ENCODE data around the gene DPP6. TPM values are rescaled to one million over a fixed set of nuclear protein-coding genes. Genes with fewer than 3 reads are reported as not detected.

DPP6 gene
- total RNA-seq, 1 experiment from 2014 or later = not detected

- no peak for TF ChIP-seq CTCF (conservative IDR thresholded peaks at IDR 0.05; ENCODE audit: low read depth, low read length)
- no peak for TF ChIP-seq EZH2 (IDR thresholded peaks at IDR 0.05; ENCODE audit: borderline replicate concordance, low read depth, low read length, poor library complexity, severe bottlenecking)
- H3K9me3 ChIP-seq (ENCODE audit: low read depth, low read length, poor library complexity, severe bottlenecking) = no peaks in the 10 kb centered on the region
- intact Hi-C loops (cut with micrococcal nuclease; ENCODE audit: unreplicated experiment) = no loop called here
- H3K36me3 ChIP-seq (ENCODE audit: insufficient read depth, low read length, poor library complexity, severe bottlenecking) = no peaks in the 10 kb centered on the region
- ChIA-PET CTCF (no interaction called here), POLR2A (ENCODE audit: low non-redundant PET) (no interaction called here)
- H3K27me3 ChIP-seq (replicated peaks; ENCODE audit: insufficient read depth, low read depth, low read length, poor library complexity) = peaks cover 54% of the 10 kb centered on the region
- DNase-seq (ENCODE audit: low spot score) = no peak
- no peak overlapping the region for H3K27ac ChIP-seq (ENCODE audit: low read depth, low read length, poor library complexity, severe bottlenecking)
- no peak overlapping the region for H3K4me3 ChIP-seq (ENCODE audit: low read depth, low read length, poor library complexity, severe bottlenecking)
- BruUV-seq (replicated peaks) = no TSS peak
- no peaks in the 10 kb centered on the region for H3K4me1 ChIP-seq (ENCODE audit: insufficient read depth, low read length, poor library complexity, severe bottlenecking)
Observed at GRCh38 chr7:154855366-154855765, 803.2 kb downstream of the DPP6 start.

- intact Hi-C loops (cut with micrococcal nuclease; ENCODE audit: unreplicated experiment) = no loop called here
- POLR2A ChIA-PET (ENCODE audit: low non-redundant PET) = no interaction called here
Observed at GRCh38 chr7:154856733-154857132, 804.5 kb downstream of the DPP6 start.

GRCh38 chr7:154857240-154857639 lies 805.0 kb downstream of the DPP6 start:
- intact Hi-C loops (cut with micrococcal nuclease; ENCODE audit: unreplicated experiment) = no loop called here
- DNase-seq (ENCODE audit: low spot score) = no peak
- Histone ChIP-seq H3K27ac (ENCODE audit: low read depth, low read length, poor library complexity, severe bottlenecking) (no peak overlapping the region), H3K9me3 (ENCODE audit: low read depth, low read length, poor library complexity, severe bottlenecking) (no peaks in the 10 kb centered on the region), H3K4me3 (ENCODE audit: low read depth, low read length, poor library complexity, severe bottlenecking) (no peak overlapping the region), H3K27me3 (replicated peaks; ENCODE audit: insufficient read depth, low read depth, low read length, poor library complexity) (peaks cover 67% of the 10 kb centered on the region), H3K36me3 (ENCODE audit: insufficient read depth, low read length, poor library complexity, severe bottlenecking) (no peaks in the 10 kb centered on the region), H3K4me1 (ENCODE audit: insufficient read depth, low read length, poor library complexity, severe bottlenecking) (no peaks in the 10 kb centered on the region)
- BruUV-seq (replicated peaks) = no TSS peak
- POLR2A ChIA-PET (ENCODE audit: low non-redundant PET) = no interaction called here
- CTCF ChIA-PET = no interaction called here
- TF ChIP-seq EZH2 (IDR thresholded peaks at IDR 0.05; ENCODE audit: borderline replicate concordance, low read depth, low read length, poor library complexity, severe bottlenecking) = no peak

More at GRCh38 chr7:154856733-154857132, 804.5 kb downstream of the DPP6 start:
- no peak overlapping the region for H3K4me3 ChIP-seq (ENCODE audit: low read depth, low read length, poor library complexity, severe bottlenecking)
- CTCF ChIA-PET = no interaction called here
- no TSS peak for BruUV-seq (replicated peaks)
- no peaks in the 10 kb centered on the region for H3K9me3 ChIP-seq (ENCODE audit: low read depth, low read length, poor library complexity, severe bottlenecking)
- H3K36me3 ChIP-seq (ENCODE audit: insufficient read depth, low read length, poor library complexity, severe bottlenecking) = no peaks in the 10 kb centered on the region
- H3K27ac ChIP-seq (ENCODE audit: low read depth, low read length, poor library complexity, severe bottlenecking) = no peak overlapping the region
- DNase-seq (ENCODE audit: low spot score) = no peak
- H3K27me3 ChIP-seq (replicated peaks; ENCODE audit: insufficient read depth, low read depth, low read length, poor library complexity) = peaks cover 62% of the 10 kb centered on the region
- H3K4me1 ChIP-seq (ENCODE audit: insufficient read depth, low read length, poor library complexity, severe bottlenecking) = no peaks in the 10 kb centered on the region
- TF ChIP-seq EZH2 (IDR thresholded peaks at IDR 0.05; ENCODE audit: borderline replicate concordance, low read depth, low read length, poor library complexity, severe bottlenecking) (no peak), CTCF (conservative IDR thresholded peaks at IDR 0.05; ENCODE audit: low read depth, low read length) (no peak)

Data from A673 (cell line).